Measurements from ENCODE around the gene INO80D.
"Not testable (repeated sequence)": the region's sequence is repeated elsewhere in the genome, so short reads cannot be mapped to it uniquely, and the experiment has no call there.

INO80D gene

GRCh38 chr2:205998583-205998982 lies 87.4 kb downstream of the INO80D start:
- no peaks in the 10 kb centered on the region for H3K27me3 ChIP-seq (replicated peaks)
- in situ Hi-C loops (cut with HindIII; ENCODE audit: low pct_ligation_motif_present, low sequenced_read_pairs), result no loop called here
- no peak overlapping the region for H3K4me3 ChIP-seq (ENCODE audit: low read depth, low read length)
- H3K27ac ChIP-seq, result no peak overlapping the region
- no peak for TF ChIP-seq CTCF (IDR thresholded peaks at IDR 0.05; ENCODE audit: low read depth, low read length, missing control alignments)
- no peak for DNase-seq
- H3K36me3 ChIP-seq (replicated peaks), result no peaks in the 10 kb centered on the region

- in situ Hi-C loops (cut with HindIII; ENCODE audit: low pct_ligation_motif_present, low sequenced_read_pairs), result no loop called here
- H3K4me3 ChIP-seq (ENCODE audit: low read depth, low read length), result no peak overlapping the region
- no peaks in the 10 kb centered on the region for H3K36me3 ChIP-seq (replicated peaks)
- no peak overlapping the region for H3K27ac ChIP-seq
- no peak for TF ChIP-seq CTCF (IDR thresholded peaks at IDR 0.05; ENCODE audit: low read depth, low read length, missing control alignments)
- no peaks in the 10 kb centered on the region for H3K27me3 ChIP-seq (replicated peaks)
- DNase-seq, result no peak
These were observed 89.8 kb downstream of the INO80D start for GRCh38 chr2:205996161-205996560.

- in situ Hi-C loops (cut with HindIII; ENCODE audit: low pct_ligation_motif_present, low sequenced_read_pairs), result no loop called here
- DNase-seq, result no peak
- H3K27me3 ChIP-seq (replicated peaks), result no peaks in the 10 kb centered on the region
- no peaks in the 10 kb centered on the region for H3K36me3 ChIP-seq (replicated peaks)
- H3K4me3 ChIP-seq (ENCODE audit: low read depth, low read length), result no peak overlapping the region
- peak; percentile 13 for TF ChIP-seq CTCF (IDR thresholded peaks at IDR 0.05; ENCODE audit: low read depth, low read length, missing control alignments)
- no peak overlapping the region for H3K27ac ChIP-seq
These were observed 90.7 kb downstream of the INO80D start for GRCh38 chr2:205995260-205995659.

- in situ Hi-C loops (cut with HindIII; ENCODE audit: low pct_ligation_motif_present, low sequenced_read_pairs), result no loop called here
- H3K36me3 ChIP-seq (replicated peaks), result no peaks in the 10 kb centered on the region
- no peak for TF ChIP-seq CTCF (IDR thresholded peaks at IDR 0.05; ENCODE audit: low read depth, low read length, missing control alignments)
- H3K27me3 ChIP-seq (replicated peaks), result no peaks in the 10 kb centered on the region
- no peak overlapping the region for H3K4me3 ChIP-seq (ENCODE audit: low read depth, low read length)
- H3K27ac ChIP-seq, result no peak overlapping the region
- no peak for DNase-seq
These were observed 91.6 kb downstream of the INO80D start for GRCh38 chr2:205994344-205994743.

- H3K4me3 ChIP-seq (ENCODE audit: low read depth, low read length), result no peak overlapping the region
- no peak for TF ChIP-seq CTCF (IDR thresholded peaks at IDR 0.05; ENCODE audit: low read depth, low read length, missing control alignments)
- H3K36me3 ChIP-seq (replicated peaks), result no peaks in the 10 kb centered on the region
- in situ Hi-C loops (cut with HindIII; ENCODE audit: low pct_ligation_motif_present, low sequenced_read_pairs), result no loop called here
- no peaks in the 10 kb centered on the region for H3K27me3 ChIP-seq (replicated peaks)
- no peak for DNase-seq
- no peak overlapping the region for H3K27ac ChIP-seq
These were observed 95.9 kb downstream of the INO80D start for GRCh38 chr2:205990104-205990503.

- Histone ChIP-seq H3K4me3 (ENCODE audit: low read depth, low read length) (no peak overlapping the region), H3K36me3 (replicated peaks) (no peaks in the 10 kb centered on the region), H3K27me3 (replicated peaks) (no peaks in the 10 kb centered on the region), H3K27ac (no peak overlapping the region)
- no peak for DNase-seq
- in situ Hi-C loops (cut with HindIII; ENCODE audit: low pct_ligation_motif_present, low sequenced_read_pairs), result no loop called here
- TF ChIP-seq CTCF (IDR thresholded peaks at IDR 0.05; ENCODE audit: low read depth, low read length, missing control alignments), result no peak
These were observed 96.5 kb downstream of the INO80D start for GRCh38 chr2:205989271-205990071.

GRCh38 chr2:205988681-205989080 lies 97.3 kb downstream of the INO80D start:
- in situ Hi-C loops (cut with HindIII; ENCODE audit: low pct_ligation_motif_present, low sequenced_read_pairs); H3K27ac ChIP-seq; H3K4me3 ChIP-seq (ENCODE audit: low read depth, low read length); DNase-seq; H3K36me3 ChIP-seq (replicated peaks); H3K27me3 ChIP-seq (replicated peaks): not testable (repeated sequence)

Measured in brain microvascular endothelial cell (primary cell).